Heart left ventricle (tissue), 13 donors: ENCODE data around the gene TSC2.
"Not testable (repeated sequence)": the region's sequence is repeated elsewhere in the genome, so short reads cannot be mapped to it uniquely, and the experiment has no call there.

ENCODE experiments used
- POLR2A ChIP-seq, 2 donors: fragments of 450-650 bp; IDR thresholded peaks; one replicate each; pipeline ENCODE4 v1.6.1; 2017; ENCODE audit warnings: antibody characterized with exemption in 2 of 2, mild to moderate bottlenecking in 2 of 2, moderate library complexity in 2 of 2
- TF ChIP-seq, protein P1 (sequence below), 12 donors: fragments of 200-600 bp; sonication (generic) in 4 of 12; IDR thresholded peaks; one replicate each; pipeline versions ENCODE4 v1.5.0 to v1.8.0; 2018 to 2022; ENCODE audit warnings: antibody characterized with exemption in 12 of 12, mild to moderate bottlenecking in 5 of 12
- donor health status: ischemic (EF 13 %, LVEDD 7.1; RV severe dilation, severe dysfunction).
- donor health status: DM: no; HTN: yes; CAD: no.
- donor health status: DM: no; HTN: no; CAD: no.
- donor health status: ischemic (EF 25% LVEDD 6.9; RV normal size, moderate dysfunction).
- donor health status: ischemic (EF 25% LVEDD 5.7; RV mildly dilated, moderate dysfunction).
- donor health status: ischemic (EF 35%, LVEDD 5.7; RV mildly dilated, moderate dysfunction).
- donor health status: nonischemic (EF 11% LVEDD 7.7; RV severe dilation, severe dysfunction).
- donor health status: DM: yes; HTN: yes; CAD: no.
- donor health status: PGD.
- donor health status: ischemic (EF 29% LVEDD 5.4; RV normal size, mild dysfunction).
- donor health status: nonischemic (EF 23%, LVEDD 6.1; RV moderate dilation, normal function).

DNA sequence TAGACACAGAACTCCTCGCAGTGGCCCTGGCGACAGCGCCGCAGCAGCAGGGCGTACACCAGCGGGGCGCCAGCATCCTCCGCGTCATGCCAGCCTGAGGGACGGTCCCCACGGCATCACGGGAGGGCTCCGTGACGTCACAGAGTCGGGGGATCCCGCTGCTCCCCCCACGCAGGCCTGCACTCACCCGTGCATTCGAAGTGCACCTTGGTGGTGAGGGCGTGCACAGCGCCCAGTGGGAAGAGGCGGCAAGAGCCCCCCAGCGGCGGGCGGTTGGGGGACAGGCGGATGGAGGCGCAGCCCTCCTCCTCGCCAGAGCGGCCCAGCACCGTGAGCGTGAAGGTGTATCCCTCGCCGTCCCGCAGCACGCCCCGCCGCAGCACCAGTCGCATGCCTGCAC lies 58.4 kb downstream of the TSC2 start:
- TF ChIP-seq, protein P1, sequence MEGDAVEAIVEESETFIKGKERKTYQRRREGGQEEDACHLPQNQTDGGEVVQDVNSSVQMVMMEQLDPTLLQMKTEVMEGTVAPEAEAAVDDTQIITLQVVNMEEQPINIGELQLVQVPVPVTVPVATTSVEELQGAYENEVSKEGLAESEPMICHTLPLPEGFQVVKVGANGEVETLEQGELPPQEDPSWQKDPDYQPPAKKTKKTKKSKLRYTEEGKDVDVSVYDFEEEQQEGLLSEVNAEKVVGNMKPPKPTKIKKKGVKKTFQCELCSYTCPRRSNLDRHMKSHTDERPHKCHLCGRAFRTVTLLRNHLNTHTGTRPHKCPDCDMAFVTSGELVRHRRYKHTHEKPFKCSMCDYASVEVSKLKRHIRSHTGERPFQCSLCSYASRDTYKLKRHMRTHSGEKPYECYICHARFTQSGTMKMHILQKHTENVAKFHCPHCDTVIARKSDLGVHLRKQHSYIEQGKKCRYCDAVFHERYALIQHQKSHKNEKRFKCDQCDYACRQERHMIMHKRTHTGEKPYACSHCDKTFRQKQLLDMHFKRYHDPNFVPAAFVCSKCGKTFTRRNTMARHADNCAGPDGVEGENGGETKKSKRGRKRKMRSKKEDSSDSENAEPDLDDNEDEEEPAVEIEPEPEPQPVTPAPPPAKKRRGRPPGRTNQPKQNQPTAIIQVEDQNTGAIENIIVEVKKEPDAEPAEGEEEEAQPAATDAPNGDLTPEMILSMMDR (IDR thresholded peaks at IDR 0.05), result not testable (repeated sequence)
- not testable (repeated sequence) for TF ChIP-seq POLR2A (IDR thresholded peaks at IDR 0.05)
